Central memory CD8-positive, alpha-beta T cell (primary cell): ENCODE data around the gene SLC25A12.

Experiments used
- ATAC-seq: fragments of 150-1000 bp; cut with Tn5 transposase; replicated peaks from 2 replicates; pipeline ENCODE4 v1.10.0; 2022; ENCODE audit warnings: mild to moderate bottlenecking, moderate FRiP score, moderate number of reproducible peaks; ENCODE audit not compliant: poor library complexity, severe bottlenecking; ENCODE audit errors: extremely low read depth
- DNase-seq, 2 donors: peaks; one replicate each; pipeline ENCODE4 v3.0.0; 2021; ENCODE audit warnings: low spot score in 2 of 2
- H3K27ac Mint-ChIP-seq: one replicate; pipeline ENCODE4 v1.8.0; 2022; ENCODE audit warnings: low read depth, mild to moderate bottlenecking, moderate library complexity, mixed read lengths
- H3K27me3 Mint-ChIP-seq: one replicate; pipeline ENCODE4 v1.8.0; 2022; ENCODE audit warnings: mixed read lengths
- H3K36me3 Mint-ChIP-seq: one replicate; pipeline ENCODE4 v1.8.0; 2022; ENCODE audit warnings: mild to moderate bottlenecking, moderate library complexity, mixed read lengths; ENCODE audit not compliant: insufficient read depth
- H3K4me1 Mint-ChIP-seq: one replicate; pipeline ENCODE4 v1.8.0; 2022; ENCODE audit warnings: mixed read lengths
- H3K4me3 Mint-ChIP-seq: one replicate; pipeline ENCODE4 v1.8.0; 2022; ENCODE audit warnings: mild to moderate bottlenecking, moderate library complexity, mixed read lengths
- H3K9me3 Mint-ChIP-seq: one replicate; pipeline ENCODE4 v1.8.0; 2022; ENCODE audit warnings: mixed read lengths

SLC25A12 gene

DNA sequence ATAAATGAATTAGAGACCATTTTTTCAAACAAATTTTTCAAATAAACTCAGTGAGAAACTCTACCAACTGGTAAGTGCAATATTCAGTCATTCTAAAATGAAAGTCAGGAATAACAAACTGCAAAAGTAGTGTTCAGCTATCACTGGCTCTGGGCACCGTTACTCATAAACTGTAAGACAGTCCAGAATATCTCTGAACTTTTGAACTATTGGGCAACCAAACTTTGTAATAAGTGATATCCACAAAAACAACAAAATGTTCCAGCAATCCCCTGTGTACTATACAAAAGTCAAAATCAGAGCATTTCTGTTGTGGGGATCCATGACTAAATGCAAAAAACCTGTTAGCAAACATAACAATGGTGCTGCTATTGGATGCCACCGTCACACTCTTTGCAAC is 56.3 kb downstream of the SLC25A12 start:
- peaks cover 29% of the 10 kb centered on the region for H3K36me3 Mint-ChIP-seq
- no peak overlapping the region for H3K27ac Mint-ChIP-seq
- DNase-seq (no peak), ATAC-seq (no peak)
- no peak overlapping the region for H3K4me3 Mint-ChIP-seq
- H3K27me3 Mint-ChIP-seq = no peaks in the 10 kb centered on the region
- H3K4me1 Mint-ChIP-seq = no peaks in the 10 kb centered on the region
- H3K9me3 Mint-ChIP-seq = no peaks in the 10 kb centered on the region

DNA sequence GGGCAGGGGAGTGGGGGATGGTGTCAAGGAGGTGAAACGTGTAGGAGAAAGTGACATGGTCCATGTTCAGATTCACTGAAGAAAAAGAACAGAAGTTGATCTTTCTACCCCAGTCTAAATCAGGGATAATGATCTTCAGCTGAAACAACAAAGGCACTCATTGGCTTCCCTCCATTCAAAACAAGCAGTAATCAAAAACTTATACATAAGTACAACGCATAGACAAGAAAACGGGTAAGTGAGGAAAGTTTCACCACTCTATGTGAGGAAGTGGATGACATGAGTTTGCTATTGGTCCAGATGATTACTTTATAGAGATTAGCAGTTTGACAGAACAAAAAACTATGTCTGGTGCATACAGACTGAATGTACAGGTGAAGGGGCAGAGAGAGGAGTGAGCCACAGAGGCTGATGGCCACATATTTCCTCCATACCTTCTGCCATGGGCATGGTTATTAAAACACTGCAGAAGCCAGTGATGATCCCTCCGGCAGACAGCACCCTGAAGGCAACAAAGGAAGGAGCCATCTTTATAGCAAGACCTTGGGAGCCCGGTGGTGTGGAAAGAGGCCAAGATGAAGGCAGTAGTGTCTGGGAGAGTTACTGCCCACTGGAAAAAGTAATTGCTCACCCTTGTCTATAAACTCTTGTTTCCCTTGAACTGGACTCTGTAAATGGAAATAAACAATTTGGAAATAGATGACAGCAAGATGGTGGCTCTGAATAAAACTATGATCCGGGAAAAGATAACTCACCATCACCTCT is 57.7 kb downstream of the SLC25A12 start:
- peaks cover 33% of the 10 kb centered on the region for H3K36me3 Mint-ChIP-seq
- H3K27me3 Mint-ChIP-seq = no peaks in the 10 kb centered on the region
- no peaks in the 10 kb centered on the region for H3K9me3 Mint-ChIP-seq
- H3K4me1 Mint-ChIP-seq = no peaks in the 10 kb centered on the region
- H3K4me3 Mint-ChIP-seq = no peak overlapping the region
- no peak for ATAC-seq
- DNase-seq = no peak
- no peak overlapping the region for H3K27ac Mint-ChIP-seq

DNA sequence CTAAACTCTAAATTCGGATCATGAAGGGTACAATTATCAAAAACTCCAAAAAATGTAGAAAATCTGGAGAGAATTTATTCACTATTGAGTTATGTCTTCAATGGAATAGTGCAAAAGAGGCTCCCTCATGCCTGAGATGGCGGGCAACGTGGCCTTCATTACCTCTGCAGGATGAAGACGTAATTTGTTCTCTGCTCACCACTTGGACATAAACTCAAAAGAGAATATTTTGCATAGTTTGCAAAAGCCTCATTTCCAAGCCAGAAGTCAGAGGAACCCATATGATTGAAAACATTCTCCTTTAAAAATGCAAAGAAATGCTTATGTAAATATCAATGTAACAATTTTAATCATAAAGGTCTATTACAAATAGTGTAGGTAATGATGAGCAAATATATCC is 58.7 kb downstream of the SLC25A12 start:
- Mint-ChIP-seq H3K9me3 (no peaks in the 10 kb centered on the region), H3K4me1 (no peaks in the 10 kb centered on the region), H3K27ac (no peak overlapping the region), H3K36me3 (peaks cover 35% of the 10 kb centered on the region), H3K27me3 (no peaks in the 10 kb centered on the region), H3K4me3 (no peak overlapping the region)
- no peak for ATAC-seq
- no peak for DNase-seq

DNA sequence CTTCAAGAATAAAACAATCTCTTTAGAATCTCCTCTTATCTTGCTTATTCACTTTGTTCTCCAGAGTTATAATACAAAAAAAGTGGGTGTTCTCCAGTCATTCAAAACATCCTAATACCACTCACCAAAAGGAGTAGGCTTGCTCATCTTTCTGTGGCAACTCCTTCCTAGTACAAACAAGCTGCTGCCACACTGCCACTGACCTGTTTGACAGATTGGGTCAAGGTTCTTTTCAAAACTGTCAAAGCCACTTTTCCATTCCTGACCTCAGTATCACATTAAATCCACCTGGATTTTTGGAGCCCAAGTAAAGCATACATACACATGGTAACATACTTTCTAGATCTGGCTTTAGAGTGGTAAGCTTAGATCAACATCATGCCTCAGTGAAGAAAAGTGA is 59.8 kb downstream of the SLC25A12 start:
- ATAC-seq = no peak

DNA sequence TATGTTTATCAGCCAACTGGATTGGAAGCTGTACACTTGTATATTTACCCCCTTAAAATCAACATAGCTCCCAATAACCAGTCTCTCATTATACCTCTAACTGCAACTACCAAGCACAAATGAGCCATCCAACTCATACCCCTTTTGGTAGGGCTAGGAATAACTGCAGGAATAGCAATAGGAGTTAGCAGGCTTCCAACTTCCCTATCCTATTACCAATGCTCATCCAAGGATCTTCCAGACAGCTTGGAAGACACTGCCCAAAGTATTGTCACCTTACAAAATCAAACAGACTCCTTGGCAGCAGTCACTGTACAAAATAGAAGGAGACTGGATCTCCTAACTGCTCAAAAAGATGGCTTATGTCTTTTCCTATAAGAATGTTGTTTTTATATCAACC is 61.6 kb downstream of the SLC25A12 start:
- Mint-ChIP-seq H3K9me3 (no peaks in the 10 kb centered on the region), H3K27ac (no peak overlapping the region), H3K36me3 (peaks cover 32% of the 10 kb centered on the region), H3K4me1 (no peaks in the 10 kb centered on the region), H3K4me3 (no peak overlapping the region), H3K27me3 (no peaks in the 10 kb centered on the region)
- no peak for DNase-seq
- no peak for ATAC-seq

More for the DNA sequence above, 59.8 kb downstream of the SLC25A12 start:
- peaks cover 34% of the 10 kb centered on the region for H3K36me3 Mint-ChIP-seq
- H3K9me3 Mint-ChIP-seq = no peaks in the 10 kb centered on the region
- H3K4me1 Mint-ChIP-seq = no peaks in the 10 kb centered on the region
- H3K27me3 Mint-ChIP-seq = no peaks in the 10 kb centered on the region
- no peak overlapping the region for H3K27ac Mint-ChIP-seq
- DNase-seq = no peak
- H3K4me3 Mint-ChIP-seq = no peak overlapping the region

DNA sequence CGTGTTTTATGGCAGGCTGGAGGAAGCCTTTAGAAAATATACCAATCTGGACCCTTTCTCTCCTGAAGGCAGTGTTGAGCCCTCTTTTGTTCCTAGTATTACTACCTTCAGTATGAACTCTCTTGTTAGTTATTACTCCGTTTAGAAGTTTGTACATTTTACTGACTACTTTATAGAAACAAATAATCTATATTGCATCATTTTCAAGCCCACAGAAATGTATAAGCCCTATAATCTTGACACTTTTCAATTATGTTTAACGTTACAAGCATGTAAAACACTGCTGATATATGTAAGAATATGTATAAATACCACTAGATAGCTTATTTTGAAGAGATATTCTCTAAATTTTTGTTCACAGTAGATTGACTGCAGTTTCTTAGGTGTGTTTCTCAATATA is 64.0 kb downstream of the SLC25A12 start:
- H3K27me3 Mint-ChIP-seq = no peaks in the 10 kb centered on the region
- H3K36me3 Mint-ChIP-seq = peaks cover 35% of the 10 kb centered on the region
- DNase-seq (no peak), ATAC-seq (no peak)
- no peaks in the 10 kb centered on the region for H3K4me1 Mint-ChIP-seq
- H3K9me3 Mint-ChIP-seq = no peaks in the 10 kb centered on the region
- no peak overlapping the region for H3K4me3 Mint-ChIP-seq
- no peak overlapping the region for H3K27ac Mint-ChIP-seq

DNA sequence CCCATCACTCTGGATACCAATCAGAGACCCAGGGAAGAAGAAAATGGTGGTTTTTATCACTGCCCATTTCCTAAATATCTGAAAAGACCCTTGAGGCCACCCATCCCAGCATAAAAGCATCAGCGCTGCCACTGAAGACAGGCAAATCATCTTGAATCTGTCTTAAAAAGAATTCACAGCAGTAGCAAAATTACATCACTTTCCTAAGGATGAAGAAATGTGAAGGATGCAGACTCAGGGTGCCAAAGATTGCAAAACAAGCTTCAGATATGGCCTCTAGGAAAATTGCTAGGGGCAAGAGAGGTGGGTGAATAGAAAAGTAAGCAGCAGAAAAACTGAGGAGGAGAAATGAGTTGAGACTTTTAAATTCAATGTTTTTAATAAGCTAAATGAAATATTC is 70.0 kb downstream of the SLC25A12 start:
- Mint-ChIP-seq H3K4me1 (no peaks in the 10 kb centered on the region), H3K9me3 (no peaks in the 10 kb centered on the region), H3K4me3 (no peak overlapping the region), H3K27me3 (no peaks in the 10 kb centered on the region), H3K27ac (no peak overlapping the region), H3K36me3 (peaks cover 7% of the 10 kb centered on the region)
- DNase-seq = no peak
- no peak for ATAC-seq

DNA sequence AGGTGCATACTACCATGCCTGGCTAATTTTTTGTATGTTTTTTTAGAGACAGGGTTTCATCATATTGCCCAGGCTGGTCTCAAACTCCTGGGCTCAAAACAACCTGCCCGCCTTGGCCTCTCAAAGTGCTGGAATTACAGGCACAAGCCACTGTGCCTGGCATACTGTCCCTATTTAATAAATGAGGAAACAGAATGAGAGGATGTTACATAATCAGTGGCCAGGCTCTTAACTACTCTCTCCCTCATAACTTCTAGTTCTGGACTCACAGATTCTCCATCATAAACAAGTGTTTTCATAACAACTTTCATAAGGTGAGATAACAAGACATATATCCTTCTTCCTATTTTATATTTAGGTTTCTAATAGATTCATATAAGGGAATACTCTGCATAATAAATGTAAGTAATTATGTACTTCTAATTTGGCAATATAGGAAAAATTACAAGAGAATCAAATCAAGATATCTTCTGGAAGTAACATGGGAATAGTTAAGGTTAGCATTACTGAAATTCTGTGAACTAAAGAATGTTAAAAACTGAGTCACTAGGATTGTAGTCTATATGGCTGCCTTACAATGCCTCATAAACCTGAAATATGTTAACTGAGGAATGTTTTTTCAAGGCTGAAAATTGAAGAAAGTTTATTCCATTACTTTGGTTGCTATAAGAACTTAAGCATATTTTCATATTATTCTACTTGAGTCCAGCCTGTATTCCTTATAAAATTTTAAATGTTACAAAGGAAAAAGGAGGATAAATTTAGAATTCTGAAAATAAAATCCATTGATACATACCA is 71.3 kb downstream of the SLC25A12 start:
- H3K4me3 Mint-ChIP-seq = no peak overlapping the region
- H3K27me3 Mint-ChIP-seq = no peaks in the 10 kb centered on the region
- no peak for DNase-seq
- H3K27ac Mint-ChIP-seq = no peak overlapping the region
- no peaks in the 10 kb centered on the region for H3K9me3 Mint-ChIP-seq
- ATAC-seq = no peak
- H3K36me3 Mint-ChIP-seq = peaks cover 7% of the 10 kb centered on the region
- H3K4me1 Mint-ChIP-seq = no peaks in the 10 kb centered on the region

DNA sequence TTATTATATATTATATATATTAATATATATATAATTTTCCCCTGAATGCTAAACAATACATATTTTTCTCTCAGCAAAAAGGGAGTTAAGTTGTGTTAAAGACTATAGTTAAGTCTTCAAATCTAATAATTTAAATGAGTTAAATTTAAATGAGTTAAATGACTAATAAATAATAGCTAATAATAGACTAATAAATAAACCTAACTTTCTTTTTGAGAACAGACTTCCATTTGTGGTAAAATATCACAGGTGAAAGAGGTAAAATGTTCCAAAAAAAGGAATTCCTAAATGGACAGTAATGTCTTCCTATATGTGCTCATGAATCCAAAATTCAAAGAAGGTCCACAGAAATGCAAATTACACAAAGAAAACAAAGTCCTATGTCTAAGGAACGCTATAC is 74.6 kb downstream of the SLC25A12 start:
- Mint-ChIP-seq H3K4me1 (no peaks in the 10 kb centered on the region), H3K4me3 (no peak overlapping the region), H3K36me3 (no peaks in the 10 kb centered on the region), H3K27me3 (no peaks in the 10 kb centered on the region), H3K9me3 (no peaks in the 10 kb centered on the region), H3K27ac (no peak overlapping the region)
- DNase-seq = no peak
- no peak for ATAC-seq

DNA sequence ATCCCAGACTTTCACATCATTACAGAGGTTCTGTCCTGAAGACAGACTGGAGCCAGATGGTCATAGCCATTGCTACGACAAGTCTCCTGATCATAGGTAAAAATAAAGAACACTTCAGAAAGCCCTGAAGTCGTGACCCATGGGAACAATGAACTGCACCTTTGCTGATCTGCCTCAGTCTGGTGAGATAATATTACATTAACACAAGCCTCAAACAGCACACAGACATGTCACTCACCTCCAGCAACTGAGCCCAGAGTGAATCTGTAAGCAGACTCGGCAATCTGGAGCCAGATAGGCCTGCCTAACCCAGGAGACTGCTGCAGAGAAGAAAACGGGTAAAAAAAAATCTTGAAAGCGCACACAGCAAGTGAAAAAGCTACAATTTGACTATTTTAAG is 79.2 kb downstream of the SLC25A12 start:
- H3K4me1 Mint-ChIP-seq = no peaks in the 10 kb centered on the region
- H3K27ac Mint-ChIP-seq = no peak overlapping the region
- H3K36me3 Mint-ChIP-seq = peaks cover 9% of the 10 kb centered on the region
- no peaks in the 10 kb centered on the region for H3K9me3 Mint-ChIP-seq
- DNase-seq (no peak), ATAC-seq (no peak)
- H3K27me3 Mint-ChIP-seq = no peaks in the 10 kb centered on the region
- H3K4me3 Mint-ChIP-seq = no peak overlapping the region

DNA sequence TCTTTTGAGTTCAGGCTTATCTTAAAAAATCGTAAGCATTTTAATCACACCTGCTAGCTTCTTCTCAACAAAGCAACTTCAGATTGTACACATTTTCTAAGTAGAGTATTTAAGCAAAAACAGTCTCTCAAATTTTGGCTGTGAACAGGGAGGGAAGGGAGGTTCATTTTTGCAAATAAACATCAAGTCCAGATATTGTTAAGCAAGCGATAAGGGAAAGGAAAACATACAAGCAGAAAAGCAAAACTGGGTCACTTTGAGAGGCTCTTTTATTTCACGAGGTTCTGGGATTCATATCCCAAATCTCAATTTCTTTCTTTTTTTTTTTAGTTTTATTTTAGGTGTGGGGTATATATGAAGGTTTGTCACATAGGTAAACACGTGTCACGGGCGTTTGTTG is 79.9 kb downstream of the SLC25A12 start:
- no peak overlapping the region for H3K4me3 Mint-ChIP-seq
- H3K27me3 Mint-ChIP-seq = no peaks in the 10 kb centered on the region
- ATAC-seq (no peak), DNase-seq (no peak)
- H3K9me3 Mint-ChIP-seq = no peaks in the 10 kb centered on the region
- no peak overlapping the region for H3K27ac Mint-ChIP-seq
- H3K36me3 Mint-ChIP-seq = peaks cover 10% of the 10 kb centered on the region
- no peaks in the 10 kb centered on the region for H3K4me1 Mint-ChIP-seq

DNA sequence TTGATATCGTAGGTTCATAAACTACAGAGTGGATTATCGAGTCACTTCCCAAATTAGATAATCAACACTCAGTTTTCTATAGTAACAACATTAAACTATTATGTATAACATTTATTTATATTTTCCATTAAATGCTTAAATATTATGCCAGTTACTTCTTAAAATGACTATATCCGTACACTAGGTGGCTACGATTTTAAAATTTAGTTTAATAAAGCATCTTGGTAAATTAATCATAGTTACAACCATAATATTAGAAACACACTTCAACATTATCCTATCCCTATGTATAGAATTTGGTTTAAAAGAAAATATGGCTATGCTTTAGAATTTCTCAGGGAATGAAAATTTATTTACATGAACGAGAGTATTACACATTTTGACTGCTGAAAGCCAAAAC is 80.3 kb downstream of the SLC25A12 start:
- peaks cover 13% of the 10 kb centered on the region for H3K36me3 Mint-ChIP-seq
- H3K27ac Mint-ChIP-seq = no peak overlapping the region
- no peak for ATAC-seq
- H3K4me1 Mint-ChIP-seq = no peaks in the 10 kb centered on the region
- no peaks in the 10 kb centered on the region for H3K27me3 Mint-ChIP-seq
- no peaks in the 10 kb centered on the region for H3K9me3 Mint-ChIP-seq
- no peak overlapping the region for H3K4me3 Mint-ChIP-seq
- DNase-seq = no peak

DNA sequence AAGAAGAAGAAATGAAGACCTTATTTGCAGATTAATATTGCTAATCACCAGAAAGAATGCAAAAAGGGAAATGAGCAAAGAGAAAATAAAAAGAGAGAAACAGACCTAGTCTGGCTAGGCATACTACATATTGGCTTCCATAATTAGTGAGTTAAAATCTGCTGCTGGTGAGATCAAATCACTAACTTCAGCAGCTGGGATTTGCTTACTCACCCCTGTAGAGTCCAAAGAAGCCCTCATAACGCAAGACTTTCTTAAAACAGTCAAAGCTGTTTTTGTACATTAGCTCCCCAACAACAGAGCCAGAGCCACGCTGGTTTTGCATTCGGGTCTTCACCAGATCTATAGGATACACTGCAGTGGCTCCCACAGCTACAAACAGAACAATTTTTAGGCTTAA is 80.9 kb downstream of the SLC25A12 start:
- Mint-ChIP-seq H3K27ac (no peak overlapping the region), H3K9me3 (no peaks in the 10 kb centered on the region), H3K27me3 (no peaks in the 10 kb centered on the region), H3K4me1 (no peaks in the 10 kb centered on the region), H3K4me3 (no peak overlapping the region), H3K36me3 (peaks cover 13% of the 10 kb centered on the region)
- ATAC-seq (no peak), DNase-seq (no peak)
